B cell (primary cell): ENCODE results near the gene NME7. TPM values are rescaled to one million over a fixed set of nuclear protein-coding genes. Genes with fewer than 3 reads are reported as not detected.

Source experiments
- polyA plus RNA-seq: library from polyadenylated mRNA; depleted of rRNA; stranded (reverse); fragments of >200 nt; gene quantifications from 2 replicates; pipeline ENCODE4 v1.2.3, GENCODE V29; 2012
- total RNA-seq, 2 donors: library from RNA; stranded (reverse); fragments of 120-200 nt in 1 of 2; gene quantifications; 1 replicate in 1 of 2; 2 replicates in 1 of 2; pipeline versions ENCODE4 v1.2.3 to v1.2.4, GENCODE V29; 2013 to 2022

NME7 gene
- total and polyA plus RNA-seq, 2 donors (not counting 1 experiment from before 2014, with no cell fraction given) = 3.3 to 14.3 TPM

Other genes with a start within 250 kb of the NME7 start
- 20.1 and 21.3 TPM in 2 replicates for gene BLZF1, start 398 bp upstream of the NME7 start, total RNA-seq
- 5.9 and 8.4 TPM in 2 replicates for gene BLZF1, start 398 bp upstream of the NME7 start, polyA plus RNA-seq
- not detected in 2 replicates for gene CCDC181, start 59.7 kb upstream of the NME7 start, total RNA-seq
- not detected in 2 replicates for gene CCDC181, start 59.7 kb upstream of the NME7 start, polyA plus RNA-seq
- 3.9 TPM in 2 replicates for gene SLC19A2, start 118.1 kb upstream of the NME7 start, total RNA-seq
- gene SLC19A2, start 118.1 kb upstream of the NME7 start, polyA plus RNA-seq = 1.5 and 4.2 TPM in 2 replicates
- gene F5, start 218.7 kb upstream of the NME7 start, total RNA-seq = 0.15 and 0.27 TPM in 2 replicates
- 0.01 and 0.06 TPM in 2 replicates for gene F5, start 218.7 kb upstream of the NME7 start, polyA plus RNA-seq